ENCODE data around the gene CCT6A.
"Not testable (repeated sequence)": the region's sequence is repeated elsewhere in the genome, so short reads cannot be mapped to it uniquely, and the experiment has no call there.

Gene CCT6A

GRCh38 chr7:56046721-56047445 lies 4.7 kb upstream of the CCT6A start:
- H3K4me3 ChIP-seq (ENCODE audit: low read depth, low read length): no peak overlapping the region
- no peak for DNase-seq (ENCODE audit: low read depth)
- TF ChIP-seq CTCF (IDR thresholded peaks at IDR 0.05; ENCODE audit: control insufficient read depth, extremely low read depth, insufficient read depth): no peak

GRCh38 chr7:56047446-56048116 lies 4.0 kb upstream of the CCT6A start:
- not testable (repeated sequence) for DNase-seq (ENCODE audit: low read depth); H3K4me3 ChIP-seq (ENCODE audit: low read depth, low read length)

GRCh38 chr7:56048245-56048644 lies 3.3 kb upstream of the CCT6A start:
- DNase-seq (ENCODE audit: low read depth): no peak
- TF ChIP-seq CTCF (IDR thresholded peaks at IDR 0.05; ENCODE audit: control insufficient read depth, extremely low read depth, insufficient read depth): no peak
- no peak overlapping the region for H3K4me3 ChIP-seq (ENCODE audit: low read depth, low read length)

- not testable (repeated sequence) for H3K4me3 ChIP-seq (ENCODE audit: low read depth, low read length); DNase-seq (ENCODE audit: low read depth)
These were observed 2.8 kb upstream of the CCT6A start for GRCh38 chr7:56048763-56049162.

- DNase-seq (ENCODE audit: low read depth): no peak
- H3K4me3 ChIP-seq (ENCODE audit: low read depth, low read length): peak overlapping the region; percentile 98
- TF ChIP-seq CTCF (IDR thresholded peaks at IDR 0.05; ENCODE audit: control insufficient read depth, extremely low read depth, insufficient read depth): no peak
These were observed 569 bp upstream of the CCT6A start for GRCh38 chr7:56051053-56051338.

GRCh38 chr7:56053379-56053778 lies 1.8 kb downstream of the CCT6A start:
- DNase-seq (ENCODE audit: low read depth): no peak
- H3K4me3 ChIP-seq (ENCODE audit: low read depth, low read length): peak overlapping the region; percentile 98; the same call in 1 of the 2 replicates
- no peak for TF ChIP-seq CTCF (IDR thresholded peaks at IDR 0.05; ENCODE audit: control insufficient read depth, extremely low read depth, insufficient read depth)

GRCh38 chr7:56053993-56054392 lies 2.4 kb downstream of the CCT6A start:
- H3K4me3 ChIP-seq (ENCODE audit: low read depth, low read length): no peak overlapping the region
- DNase-seq (ENCODE audit: low read depth): no peak
- TF ChIP-seq CTCF (IDR thresholded peaks at IDR 0.05; ENCODE audit: control insufficient read depth, extremely low read depth, insufficient read depth): no peak

GRCh38 chr7:56062382-56062781 lies 10.8 kb downstream of the CCT6A start:
- no peak overlapping the region for H3K4me3 ChIP-seq (ENCODE audit: low read depth, low read length)
- DNase-seq (ENCODE audit: low read depth): no peak
- no peak for TF ChIP-seq CTCF (IDR thresholded peaks at IDR 0.05; ENCODE audit: control insufficient read depth, extremely low read depth, insufficient read depth)

Measured in LNCaP clone FGC (cell line).